ENCODE data around the gene PRR22. TPM values are rescaled to one million over a fixed set of nuclear protein-coding genes. Genes with fewer than 3 reads are reported as not detected.

Gene PRR22
- total RNA-seq, 2 donors from 2014 or later, result 4.6 to 9.9 TPM

Other genes with a start within 250 kb of the PRR22 start
- gene TINCR, start 216.8 kb downstream of the PRR22 start, total RNA-seq, result 1 to 10 TPM in 1 of 2 donors, under 1 TPM in 1; 0.48 to 2.4 TPM
- 100 to 1,000 TPM; 126 to 159 TPM for gene SAFB2, start 162.0 kb downstream of the PRR22 start, total RNA-seq
- gene SAFB, start 161.7 kb downstream of the PRR22 start, total RNA-seq, result 100 to 1,000 TPM; 119 to 124 TPM
- 10 to 100 TPM; 29.5 to 38.7 TPM for gene MICOS13, start 104.2 kb downstream of the PRR22 start, total RNA-seq
- gene HSD11B1L, start 103.7 kb downstream of the PRR22 start, total RNA-seq, result 1 to 10 TPM; 2.3 to 5.3 TPM
- gene RPL36, start 94.5 kb downstream of the PRR22 start, total RNA-seq, result 1,000 to 10,000 TPM in 1 of 2 donors, 100 to 1,000 TPM in 1; 860 to 1,029 TPM
- 100 to 1,000 TPM; 291 to 376 TPM for gene LONP1, start 64.6 kb downstream of the PRR22 start, total RNA-seq
- not detected for gene CATSPERD, start 64.1 kb downstream of the PRR22 start, total RNA-seq
- 10 to 100 TPM; 46.8 to 73.6 TPM for gene DUS3L, start 6.4 kb upstream of the PRR22 start, total RNA-seq
- under 1 TPM; 0.32 to 0.52 TPM for gene NRTN, start 20.3 kb upstream of the PRR22 start, total RNA-seq
- not detected for gene FUT6, start 55.0 kb upstream of the PRR22 start, total RNA-seq
- gene FUT3, start 66.7 kb upstream of the PRR22 start, total RNA-seq, result 1 to 10 TPM in 1 of 2 donors, not detected in 1; 1.4 TPM
- gene FUT5, start 85.8 kb upstream of the PRR22 start, total RNA-seq, result under 1 TPM in 1 of 2 donors, not detected in 1; 0.48 TPM
- gene NDUFA11, start 119.0 kb upstream of the PRR22 start, total RNA-seq, result 100 to 1,000 TPM; 162 to 249 TPM
- 1 to 10 TPM; 3.7 to 4.4 TPM for gene VMAC, start 120.1 kb upstream of the PRR22 start, total RNA-seq
- gene CAPS, start 129.5 kb upstream of the PRR22 start, total RNA-seq, result 1 to 10 TPM; 3.8 to 5.1 TPM
- gene RANBP3, start 193.4 kb upstream of the PRR22 start, total RNA-seq, result 100 to 1,000 TPM in 1 of 2 donors, 10 to 100 TPM in 1; 81.4 to 112 TPM

Data from activated T-helper 17 cell treated with anti-CD3 and anti-CD28 coated beads, Interleukin-2, amount 50 U/mL, for 72 hours (primary cell).